CD4-positive, alpha-beta T cell treated with Interleukin-4 for 1 hour (primary cell): ENCODE results near the gene SEL1L3.
A peak's percentile ranks its signal among the peaks of the same experiment; 100 is the strongest.

Experiments
- DNase-seq, 2 donors: peaks; one replicate each; pipeline ENCODE4 v3.0.0-alpha.2; 2020 to 2022

The SEL1L3 gene

GRCh38 chr4:25815586-25815985 lies 47.2 kb downstream of the SEL1L3 start:
- DNase-seq, result no peak

- DNase-seq, result peak in 1 of 2 donors; percentile 23
Measured at GRCh38 chr4:25814301-25815136, 48.3 kb downstream of the SEL1L3 start.

- DNase-seq, result no peak
Measured at GRCh38 chr4:25813448-25814106, 49.2 kb downstream of the SEL1L3 start.

- no peak for DNase-seq
Measured at GRCh38 chr4:25811841-25812240, 50.9 kb downstream of the SEL1L3 start.

- no peak for DNase-seq
Measured at GRCh38 chr4:25811374-25811690, 51.5 kb downstream of the SEL1L3 start.

GRCh38 chr4:25810461-25811373 lies 52.1 kb downstream of the SEL1L3 start:
- no peak for DNase-seq

GRCh38 chr4:25809996-25810395 lies 52.8 kb downstream of the SEL1L3 start:
- DNase-seq, result no peak

GRCh38 chr4:25807102-25807728 lies 55.6 kb downstream of the SEL1L3 start:
- DNase-seq, result no peak

GRCh38 chr4:25805255-25805860 lies 57.4 kb downstream of the SEL1L3 start:
- no peak for DNase-seq

GRCh38 chr4:25803720-25804225 lies 59.0 kb downstream of the SEL1L3 start:
- no peak for DNase-seq

GRCh38 chr4:25801594-25801993 lies 61.2 kb downstream of the SEL1L3 start:
- DNase-seq, result no peak

- DNase-seq, result no peak
Measured at GRCh38 chr4:25800245-25800644, 62.5 kb downstream of the SEL1L3 start.

GRCh38 chr4:25799522-25799921 lies 63.3 kb downstream of the SEL1L3 start:
- no peak for DNase-seq

- no peak for DNase-seq
Measured at GRCh38 chr4:25797136-25797535, 65.7 kb downstream of the SEL1L3 start.

GRCh38 chr4:25795566-25796454 lies 67.0 kb downstream of the SEL1L3 start:
- no peak for DNase-seq

- DNase-seq, result no peak
Measured at GRCh38 chr4:25795091-25795490, 67.7 kb downstream of the SEL1L3 start.

GRCh38 chr4:25792876-25793275 lies 69.9 kb downstream of the SEL1L3 start:
- DNase-seq, result no peak

- no peak for DNase-seq
Measured at GRCh38 chr4:25792200-25792791, 70.5 kb downstream of the SEL1L3 start.

GRCh38 chr4:25790024-25790423 lies 72.8 kb downstream of the SEL1L3 start:
- DNase-seq, result no peak

GRCh38 chr4:25788703-25789238 lies 74.0 kb downstream of the SEL1L3 start:
- no peak for DNase-seq
